ENCODE measurements around the gene PDF. TPM values are rescaled to one million over a fixed set of nuclear protein-coding genes. Genes with fewer than 3 reads are reported as not detected.

Gene PDF, protein sequence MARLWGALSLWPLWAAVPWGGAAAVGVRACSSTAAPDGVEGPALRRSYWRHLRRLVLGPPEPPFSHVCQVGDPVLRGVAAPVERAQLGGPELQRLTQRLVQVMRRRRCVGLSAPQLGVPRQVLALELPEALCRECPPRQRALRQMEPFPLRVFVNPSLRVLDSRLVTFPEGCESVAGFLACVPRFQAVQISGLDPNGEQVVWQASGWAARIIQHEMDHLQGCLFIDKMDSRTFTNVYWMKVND
- 21.2 and 31.2 TPM in 2 replicates for total RNA-seq

GRCh38 chr16:69330286-69331109 is at the start of gene PDF:
Gene PDF (minus strand): TSS chr16:69330588. CDS start chr16:69330570, 18 bp downstream.

GRCh38 chr16:69351309-69352027 is 21.1 kb upstream of the PDF start, which contains the start of gene TMED6:
Gene TMED6 (minus strand): TSS chr16:69351786. CDS start chr16:69351753, 33 bp downstream.

GRCh38 chr16:69339289-69340094 is 9.1 kb upstream of the PDF start, which contains the start of the genes COG8 and NIP7:
Gene COG8 (minus strand): TSS chr16:69339564. CDS start chr16:69339552, 12 bp downstream.
Gene NIP7 (plus strand): TSS chr16:69339772. CDS start chr16:69339830, 58 bp downstream.

DNA sequence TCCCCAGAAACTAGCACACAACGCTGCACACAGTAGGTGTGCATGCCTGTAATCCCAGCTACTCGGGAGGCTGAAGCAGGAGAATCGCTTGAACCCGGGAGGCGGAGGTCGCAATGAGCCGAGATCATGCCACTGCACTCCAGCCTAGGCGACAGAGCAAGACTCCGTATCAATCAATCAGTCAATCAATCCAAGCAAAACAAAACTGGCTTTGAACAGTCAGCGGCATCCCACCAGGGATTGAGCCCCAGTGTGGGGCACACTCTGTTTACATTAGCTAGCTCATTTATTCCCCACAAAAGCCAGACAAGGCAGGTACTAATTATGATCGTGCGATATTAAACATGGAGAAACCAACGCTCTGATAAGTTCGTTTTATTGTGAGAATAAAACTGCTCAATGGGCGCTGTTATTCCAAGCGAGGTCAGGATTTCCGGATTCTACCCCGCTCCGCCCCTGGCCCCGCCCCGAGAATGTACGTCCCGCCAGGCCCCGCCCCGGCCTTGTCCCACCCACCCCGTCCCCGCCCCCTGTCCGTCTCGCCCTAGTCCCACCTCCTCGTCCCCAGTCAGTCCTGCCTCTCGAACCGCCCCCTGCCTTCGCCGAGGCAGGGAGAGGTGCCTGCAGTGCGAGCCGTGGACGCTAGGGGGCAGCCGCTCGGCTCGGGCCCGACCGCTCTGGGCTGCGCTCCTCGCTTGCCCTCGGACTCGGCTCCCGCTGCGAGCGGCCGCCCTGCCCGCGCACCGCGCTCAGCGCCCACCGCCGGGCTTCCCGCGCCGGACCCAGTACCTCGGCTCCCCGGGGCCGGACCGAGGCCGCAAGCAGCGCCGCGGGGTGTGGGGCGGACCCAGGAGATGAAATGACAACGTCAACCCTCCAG is 19.5 kb downstream of the PDF start, which contains the start of gene VPS4A:
TSS of gene VPS4A (plus strand) at position 698 of the 880 bp plus-strand sequence. CDS start at position 860, 162 bp downstream.

Other genes starting within 250 kb of the PDF start
- 31.9 and 34.0 TPM in 2 replicates for gene HAS3, start 224.9 kb downstream of the PDF start, total RNA-seq
- 40.3 and 65.1 TPM in 2 replicates for gene CHTF8, start 198.0 kb downstream of the PDF start, total RNA-seq
- 14.3 and 28.1 TPM in 2 replicates for gene UTP4, start 197.9 kb downstream of the PDF start, total RNA-seq
- 12.3 and 19.0 TPM in 2 replicates for gene SNTB2, start 143.4 kb downstream of the PDF start, total RNA-seq
- gene VPS4A, start 19.2 kb downstream of the PDF start, total RNA-seq = 39.7 and 43.2 TPM in 2 replicates
- gene COG8, start 9.0 kb upstream of the PDF start, total RNA-seq = 27.7 and 34.0 TPM in 2 replicates
- 24.7 and 33.1 TPM in 2 replicates for gene NIP7, start 9.2 kb upstream of the PDF start, total RNA-seq
- not detected in 2 replicates for gene TMED6, start 21.2 kb upstream of the PDF start, total RNA-seq
- 8.5 and 9.1 TPM in 2 replicates for gene TERF2, start 55.4 kb upstream of the PDF start, total RNA-seq
- 41.3 and 64.4 TPM in 2 replicates for gene CYB5B, start 94.0 kb upstream of the PDF start, total RNA-seq
- gene NFAT5, start 235.4 kb upstream of the PDF start, total RNA-seq = 5.5 and 11.8 TPM in 2 replicates